Measurements from ENCODE around the gene FREY1. TPM values are rescaled to one million over a fixed set of nuclear protein-coding genes. Genes with fewer than 3 reads are reported as not detected.

FREY1 gene
- polyA plus RNA-seq, 1 donor (not counting 4 experiments of a cell fraction or from before 2014, with no cell fraction given): 0.25 TPM

DNA sequence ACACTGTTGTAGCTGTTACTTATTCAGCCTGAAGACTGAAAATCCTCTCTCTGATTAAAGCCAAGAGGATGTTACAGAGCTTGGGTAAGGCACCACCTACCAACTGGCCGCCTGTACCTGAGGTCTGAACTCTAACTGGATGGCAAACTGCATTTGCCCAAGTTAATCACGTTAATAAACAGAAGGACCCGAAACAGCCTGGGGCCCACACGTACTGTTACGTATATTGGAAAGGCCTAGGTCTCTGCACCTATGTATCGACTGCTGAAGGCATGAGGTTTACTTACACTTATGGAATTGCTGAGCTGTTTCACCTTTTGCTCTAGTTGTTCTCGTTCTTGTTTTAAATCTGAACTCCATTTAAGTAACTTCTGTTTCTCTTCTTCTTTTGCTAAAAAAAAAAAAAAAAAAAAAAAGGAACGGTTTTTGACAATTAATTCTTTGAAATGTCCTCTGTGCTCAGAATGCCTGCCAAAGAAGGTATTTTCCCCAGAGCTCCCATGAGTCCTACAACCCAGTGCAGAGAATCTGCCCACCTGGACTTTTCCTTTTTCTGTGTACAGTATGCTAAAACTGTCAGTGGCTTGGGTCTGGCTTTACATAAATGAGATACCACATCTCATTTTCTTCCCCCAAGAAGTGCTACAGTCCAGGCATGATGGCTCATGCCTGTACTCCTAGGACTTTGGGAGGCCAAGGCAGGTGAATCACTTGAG, 28.4 kb upstream of the FREY1 start:
- Histone ChIP-seq H3K36me3 (ENCODE audit: control insufficient read depth in 2 of 2, extremely low read depth in 1 of 2, insufficient read depth in 2 of 2, low read length in 2 of 2) (peaks cover 7% of the 10 kb centered on the region in 2 experiments), H3K4me1 (ENCODE audit: control insufficient read depth, extremely low read depth, insufficient read depth, low read length) (peaks cover 51% of the 10 kb centered on the region), H3K9me3 (ENCODE audit: control insufficient read depth, low read depth, low read length) (no peaks in the 10 kb centered on the region), H3K4me2 (ENCODE audit: control insufficient read depth, extremely low read depth, insufficient read depth, low read depth, low read length) (no peak overlapping the region), H3K9ac (ENCODE audit: control insufficient read depth, extremely low read depth, insufficient read depth, low read length) (no peak overlapping the region), H3K4me3 (ENCODE audit: control insufficient read depth in 2 of 3, extremely low read depth in 1 of 3, insufficient read depth in 2 of 3, low read depth in 1 of 3, low read length in 3 of 3) (no peak overlapping the region), H3K27ac (ENCODE audit: control insufficient read depth, insufficient read depth, low read length) (no peak overlapping the region), H4K20me1 (ENCODE audit: control insufficient read depth, extremely low read depth, insufficient read depth, low read length) (no peaks in the 10 kb centered on the region), H3K9me1 (ENCODE audit: control insufficient read depth, extremely low read depth, insufficient read depth, low read length) (no peaks in the 10 kb centered on the region), H3K27me3 (ENCODE audit: control insufficient read depth, extremely low read depth, insufficient read depth, low read length) (no peaks in the 10 kb centered on the region), H2AFZ (ENCODE audit: control insufficient read depth, low read length) (no peak overlapping the region), H3K79me2 (ENCODE audit: control insufficient read depth, insufficient read depth, low read length) (no peaks in the 10 kb centered on the region)
- TF ChIP-seq, protein P1, sequence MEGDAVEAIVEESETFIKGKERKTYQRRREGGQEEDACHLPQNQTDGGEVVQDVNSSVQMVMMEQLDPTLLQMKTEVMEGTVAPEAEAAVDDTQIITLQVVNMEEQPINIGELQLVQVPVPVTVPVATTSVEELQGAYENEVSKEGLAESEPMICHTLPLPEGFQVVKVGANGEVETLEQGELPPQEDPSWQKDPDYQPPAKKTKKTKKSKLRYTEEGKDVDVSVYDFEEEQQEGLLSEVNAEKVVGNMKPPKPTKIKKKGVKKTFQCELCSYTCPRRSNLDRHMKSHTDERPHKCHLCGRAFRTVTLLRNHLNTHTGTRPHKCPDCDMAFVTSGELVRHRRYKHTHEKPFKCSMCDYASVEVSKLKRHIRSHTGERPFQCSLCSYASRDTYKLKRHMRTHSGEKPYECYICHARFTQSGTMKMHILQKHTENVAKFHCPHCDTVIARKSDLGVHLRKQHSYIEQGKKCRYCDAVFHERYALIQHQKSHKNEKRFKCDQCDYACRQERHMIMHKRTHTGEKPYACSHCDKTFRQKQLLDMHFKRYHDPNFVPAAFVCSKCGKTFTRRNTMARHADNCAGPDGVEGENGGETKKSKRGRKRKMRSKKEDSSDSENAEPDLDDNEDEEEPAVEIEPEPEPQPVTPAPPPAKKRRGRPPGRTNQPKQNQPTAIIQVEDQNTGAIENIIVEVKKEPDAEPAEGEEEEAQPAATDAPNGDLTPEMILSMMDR (optimal IDR thresholded peaks at IDR 0.05 in 1 of 3, IDR thresholded peaks at IDR 0.05 in 1 of 3, conservative IDR thresholded peaks at IDR 0.05 in 1 of 3; ENCODE audit: extremely low read depth in 1 of 3, insufficient read depth in 2 of 3, low read length in 3 of 3): no peak
- TF ChIP-seq EZH2 (IDR thresholded peaks at IDR 0.05; ENCODE audit: low read length): no peak
- no peak for DNase-seq (ENCODE audit: low read depth, low spot score)
- no peak for FAIRE-seq
- dilution Hi-C loops (cut with MboI; ENCODE audit: extremely low pct_ligation_motif_present, low sequenced_read_pairs): no loop called here

DNA sequence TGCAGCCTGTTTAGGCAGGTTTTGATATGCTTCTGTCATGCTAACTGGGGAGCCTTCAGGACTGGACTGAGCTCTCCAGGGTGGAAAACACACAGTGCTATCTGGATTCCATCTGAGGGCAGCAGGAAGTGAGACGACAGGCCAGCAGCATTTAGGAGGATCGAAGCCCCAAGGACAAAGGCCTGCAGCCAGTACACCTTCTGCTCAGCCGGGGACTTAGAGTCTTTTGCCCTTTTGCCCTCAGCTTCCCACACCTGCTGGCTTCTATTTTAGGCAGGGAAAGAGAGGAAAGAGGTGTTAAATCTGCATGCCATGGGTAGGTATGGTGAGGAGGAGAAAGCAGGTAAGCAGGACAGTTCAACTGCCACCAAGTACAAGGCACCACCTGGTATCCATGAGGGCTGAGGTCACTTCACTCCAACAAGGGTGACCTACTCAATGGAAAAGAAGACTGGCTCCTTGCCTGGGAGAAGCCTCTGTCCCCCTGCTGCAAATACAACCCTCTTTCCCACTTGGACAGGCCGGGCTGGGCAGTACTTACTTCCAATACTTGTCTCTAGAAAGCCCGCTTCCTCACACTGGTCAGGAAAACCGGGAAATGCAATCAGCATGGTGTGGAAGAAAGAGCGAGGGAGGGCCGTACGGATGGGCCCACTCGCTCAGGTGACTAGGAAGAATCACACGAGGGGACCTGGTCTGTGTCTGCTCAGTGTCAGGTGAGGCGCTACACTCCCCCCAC, 27.7 kb upstream of the FREY1 start:
- Histone ChIP-seq H3K79me2 (ENCODE audit: control insufficient read depth, insufficient read depth, low read length) (no peaks in the 10 kb centered on the region), H3K4me3 (ENCODE audit: control insufficient read depth in 2 of 3, extremely low read depth in 1 of 3, insufficient read depth in 2 of 3, low read depth in 1 of 3, low read length in 3 of 3) (no peak overlapping the region), H3K9me3 (ENCODE audit: control insufficient read depth, low read depth, low read length) (no peaks in the 10 kb centered on the region), H3K9ac (ENCODE audit: control insufficient read depth, extremely low read depth, insufficient read depth, low read length) (no peak overlapping the region), H3K9me1 (ENCODE audit: control insufficient read depth, extremely low read depth, insufficient read depth, low read length) (no peaks in the 10 kb centered on the region), H3K27me3 (ENCODE audit: control insufficient read depth, extremely low read depth, insufficient read depth, low read length) (no peaks in the 10 kb centered on the region), H3K36me3 (ENCODE audit: control insufficient read depth in 2 of 2, extremely low read depth in 1 of 2, insufficient read depth in 2 of 2, low read length in 2 of 2) (peaks cover 7% of the 10 kb centered on the region in 2 experiments), H3K4me2 (ENCODE audit: control insufficient read depth, extremely low read depth, insufficient read depth, low read depth, low read length) (peak overlapping the region; percentile 53), H2AFZ (ENCODE audit: control insufficient read depth, low read length) (no peak overlapping the region), H3K27ac (ENCODE audit: control insufficient read depth, insufficient read depth, low read length) (peak overlapping the region; percentile 10), H3K4me1 (ENCODE audit: control insufficient read depth, extremely low read depth, insufficient read depth, low read length) (peaks cover 58% of the 10 kb centered on the region), H4K20me1 (ENCODE audit: control insufficient read depth, extremely low read depth, insufficient read depth, low read length) (no peaks in the 10 kb centered on the region)
- DNase-seq (ENCODE audit: low read depth, low spot score): no peak
- peak; percentile 71 for FAIRE-seq
- no peak for TF ChIP-seq EZH2 (IDR thresholded peaks at IDR 0.05; ENCODE audit: low read length)
- TF ChIP-seq, protein P1 (optimal IDR thresholded peaks at IDR 0.05 in 1 of 3, IDR thresholded peaks at IDR 0.05 in 1 of 3, conservative IDR thresholded peaks at IDR 0.05 in 1 of 3; ENCODE audit: extremely low read depth in 1 of 3, insufficient read depth in 2 of 3, low read length in 3 of 3): no peak
- dilution Hi-C loops (cut with MboI; ENCODE audit: extremely low pct_ligation_motif_present, low sequenced_read_pairs): no loop called here
